GM13977 (cell line): ENCODE measurements around the gene TTC28.

ENCODE experiments used
- DNase-seq: peaks from one replicate; pipeline ENCODE4 v3.0.0; 2012; ENCODE audit warnings: low spot score
- CTCF ChIP-seq: IDR thresholded peaks from 2 replicates; pipeline ENCODE4 v1.5.1; 2012; ENCODE audit warnings: mild to moderate bottlenecking, control low read depth; ENCODE audit not compliant: insufficient read depth; ENCODE audit errors: extremely low read depth, missing control alignments
- in situ Hi-C: fragments of 300-500 bp; cut with MboI; formaldehyde crosslinking; loops from one replicate; pipeline ENCODE4 v1.12.0; 2022; ENCODE audit warnings: low sequenced_read_pairs, low pct_unique_long_range_greater_than_20kb, mixed read lengths, inconsistent platforms; ENCODE audit not compliant: unreplicated experiment

TTC28 gene

GRCh38 chr22:27991586-27992293 is 687.9 kb downstream of the TTC28 start:
- peak; percentile 68 for DNase-seq
- in situ Hi-C loops, result no loop called here
- no peak for TF ChIP-seq CTCF

GRCh38 chr22:27990879-27991278 is 688.8 kb downstream of the TTC28 start:
- in situ Hi-C loops, result no loop called here
- peak; percentile 52 for TF ChIP-seq CTCF
- DNase-seq, result peak; percentile 68

GRCh38 chr22:27990451-27990840 is 689.2 kb downstream of the TTC28 start:
- DNase-seq, result no peak
- no peak for TF ChIP-seq CTCF
- in situ Hi-C loops, result no loop called here

GRCh38 chr22:27989758-27990450 is 689.7 kb downstream of the TTC28 start:
- in situ Hi-C loops, result no loop called here
- TF ChIP-seq CTCF, result no peak
- DNase-seq, result no peak

- in situ Hi-C loops, result no loop called here
- DNase-seq, result no peak
- no peak for TF ChIP-seq CTCF
Measured at GRCh38 chr22:27988704-27989103, 690.9 kb downstream of the TTC28 start.

GRCh38 chr22:27987557-27987956 is 692.1 kb downstream of the TTC28 start:
- in situ Hi-C loops, result no loop called here

More at GRCh38 chr22:27987557-27987956, 692.1 kb downstream of the TTC28 start:
- DNase-seq, result no peak
- no peak for TF ChIP-seq CTCF
